Gastrocnemius medialis (tissue), 4 donors: ENCODE results near the gene VN1R4. TPM values are rescaled to one million over a fixed set of nuclear protein-coding genes. Genes with fewer than 3 reads are reported as not detected.
"Not testable (repeated sequence)": the region's sequence is repeated elsewhere in the genome, so short reads cannot be mapped to it uniquely, and the experiment has no call there.

Source experiments
- ATAC-seq, 2 donors: fragments of 150-250 bp; one replicate each; pipeline ENCODE4 v1.9.1; 2016
- DNase-seq, 2 donors: peaks; one replicate each; pipeline ENCODE4 v3.0.0-alpha.2; 2019
- H3K27ac ChIP-seq, 4 donors: fragments of 200-600 bp; sonication (generic); 1 replicate in 1 of 4; 2 replicates in 3 of 4; pipeline ENCODE4 v1.5.1; 2016 to 2018; ENCODE audit warnings: mild to moderate bottlenecking in 2 of 4, moderate library complexity in 1 of 4
- H3K27me3 ChIP-seq, 3 donors: fragments of 200-600 bp; sonication (generic) in 2 of 3; 1 replicate in 1 of 3; 2 replicates in 2 of 3; pipeline versions ENCODE4 v1.5.1 to v1.6.0; 2016 to 2019; ENCODE audit warnings: mild to moderate bottlenecking in 1 of 3, moderate library complexity in 1 of 3
- H3K36me3 ChIP-seq, 2 donors: fragments of 200-600 bp; sonication (generic) in 1 of 2; one replicate each; pipeline ENCODE4 v1.5.1; 2017 to 2018
- H3K4me1 ChIP-seq, 2 donors: fragments of 200-600 bp; sonication (generic) in 1 of 2; one replicate each; pipeline ENCODE4 v1.5.1; 2016 to 2017; ENCODE audit warnings: mild to moderate bottlenecking in 2 of 2
- H3K4me3 ChIP-seq, 4 donors: fragments of 200-600 bp; sonication (generic) in 3 of 4; 1 replicate in 1 of 4; 2 replicates in 3 of 4; pipeline ENCODE4 v1.5.1; 2016 to 2019; ENCODE audit warnings: mild to moderate bottlenecking in 2 of 4
- H3K9me3 ChIP-seq, 3 donors: fragments of 200-600 bp; sonication (generic) in 2 of 3; 1 replicate in 1 of 3; 2 replicates in 2 of 3; pipeline ENCODE4 v1.5.1; 2016 to 2019
- POLR2A ChIP-seq, 2 donors: fragments of 450-650 bp; IDR thresholded peaks; one replicate each; pipeline ENCODE4 v1.6.1; 2017; ENCODE audit warnings: antibody characterized with exemption in 2 of 2, mild to moderate bottlenecking in 2 of 2, moderate library complexity in 2 of 2
- in situ Hi-C, 4 donors: fragments of 200-750 bp; cut with MboI; loops; one replicate each; pipeline versions ENCODE4 v1.15.0 to v1.8.0; 2017; ENCODE audit warnings: low sequenced_read_pairs in 4 of 4
- intact Hi-C: fragments of 100-400 bp; cut with DNase I; formaldehyde crosslinking; loops from one replicate; pipeline ENCODE4 v1.15.1; 2023; ENCODE audit warnings: low total_unique reads
- total RNA-seq, 4 donors: library from RNA; depleted of rRNA; stranded (reverse); fragments of >200 nt; gene quantifications; one replicate each; pipeline versions ENCODE4 v1.1.0 to v1.2.3, GENCODE V29; 2016
- TF ChIP-seq, protein P1 (sequence below), 5 experiments: fragments of 450-650 bp in 3 of 5; fragments of 200-600 bp in 2 of 5; sonication (generic) in 2 of 5; IDR thresholded peaks in 4 of 5; conservative IDR thresholded peaks in 1 of 5; 1 replicate in 4 of 5; 2 replicates in 1 of 5; pipeline ENCODE4 v1.5.1; 2016 to 2019; ENCODE audit warnings: antibody characterized with exemption in 5 of 5, mild to moderate bottlenecking in 3 of 5, moderate library complexity in 3 of 5

VN1R4 gene, protein sequence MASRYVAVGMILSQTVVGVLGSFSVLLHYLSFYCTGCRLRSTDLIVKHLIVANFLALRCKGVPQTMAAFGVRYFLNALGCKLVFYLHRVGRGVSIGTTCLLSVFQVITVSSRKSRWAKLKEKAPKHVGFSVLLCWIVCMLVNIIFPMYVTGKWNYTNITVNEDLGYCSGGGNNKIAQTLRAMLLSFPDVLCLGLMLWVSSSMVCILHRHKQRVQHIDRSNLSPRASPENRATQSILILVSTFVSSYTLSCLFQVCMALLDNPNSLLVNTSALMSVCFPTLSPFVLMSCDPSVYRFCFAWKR
- total RNA-seq: not detected

DNA sequence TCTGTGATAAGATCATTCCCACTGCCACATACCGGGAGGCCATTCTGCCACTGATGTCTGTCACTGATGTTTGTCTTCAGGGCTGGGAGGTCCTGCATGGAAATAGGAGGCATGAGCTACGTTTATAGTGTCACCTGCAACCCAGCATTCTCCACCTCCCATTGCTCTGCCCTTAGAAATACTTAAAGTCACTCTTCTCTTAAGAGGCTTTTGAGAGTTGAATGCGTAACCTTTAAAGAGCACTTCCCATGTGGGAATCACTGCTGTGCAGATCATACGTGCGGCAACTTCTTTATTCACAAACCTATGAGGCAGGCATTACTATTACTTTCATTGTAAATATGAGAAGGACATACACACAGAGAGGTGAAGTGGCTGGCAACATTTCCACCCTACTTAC, at the start of gene VN1R4:
Gene VN1R4 (minus strand): TSS at position 101 of the 400 bp plus-strand sequence. CDS start 58 bp downstream, at position 43.
- in situ Hi-C loops, H3K4me1 ChIP-seq, H3K27ac ChIP-seq, ATAC-seq, DNase-seq, H3K4me3 ChIP-seq, H3K27me3 ChIP-seq, H3K36me3 ChIP-seq, intact Hi-C loops, H3K9me3 ChIP-seq: not testable (repeated sequence)

DNA sequence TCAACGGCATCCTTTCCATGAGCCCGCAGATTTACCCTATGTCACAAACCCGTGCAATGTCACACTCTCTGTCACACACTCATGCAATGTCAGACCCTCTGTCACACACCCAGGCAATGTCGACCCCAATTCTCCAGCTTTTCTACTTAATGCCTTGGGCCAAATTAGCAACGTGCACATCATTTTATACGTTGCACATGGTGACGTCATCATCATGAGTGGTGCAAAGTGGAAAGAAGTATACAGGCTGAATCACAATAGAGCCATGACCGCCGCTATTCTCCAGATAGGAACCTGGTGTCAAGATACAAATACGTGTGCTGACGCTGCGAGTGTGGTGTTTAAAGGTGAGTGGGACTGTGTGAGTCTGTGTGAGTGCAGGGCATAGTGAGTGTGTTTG, 44.4 kb upstream of the VN1R4 start:
- Histone ChIP-seq H3K27ac (no peak overlapping the region), H3K9me3 (peaks cover 0 to 4% (median 0%) of the 10 kb centered on the region in 3 donors), H3K4me3 (no peak overlapping the region), H3K36me3 (no peaks in the 10 kb centered on the region), H3K27me3 (peaks cover 0 to 16% (median 7%) of the 10 kb centered on the region in 3 donors), H3K4me1 (no peaks in the 10 kb centered on the region)
- in situ Hi-C loops (no loop called here), intact Hi-C loops (no loop called here)
- ATAC-seq (no peak), DNase-seq (no peak)
- no peak for TF ChIP-seq POLR2A (IDR thresholded peaks at IDR 0.05)

DNA sequence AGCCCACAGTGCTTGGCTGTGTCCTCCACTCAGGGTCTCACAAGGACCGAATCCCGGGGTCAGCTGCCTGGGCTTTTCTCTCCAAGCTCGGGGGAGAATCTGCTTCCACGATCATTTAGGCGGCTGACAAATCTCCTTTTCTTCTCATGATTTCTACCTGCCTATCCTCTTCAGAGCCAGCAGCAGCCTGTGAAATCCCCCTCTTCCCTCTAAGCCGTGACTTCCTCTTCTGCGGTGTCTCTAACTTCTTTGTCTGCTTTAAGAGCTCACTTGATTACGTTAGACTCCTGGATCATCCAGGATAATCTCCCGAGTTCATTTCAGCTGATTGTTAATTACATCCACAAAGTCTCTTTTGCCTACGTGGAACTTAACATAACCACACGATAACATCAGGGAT, 43.5 kb upstream of the VN1R4 start:
- Histone ChIP-seq H3K27ac (no peak overlapping the region), H3K4me3 (no peak overlapping the region), H3K4me1 (no peaks in the 10 kb centered on the region), H3K27me3 (peaks cover 0 to 16% (median 7%) of the 10 kb centered on the region in 3 donors), H3K9me3 (peaks cover 0 to 4% (median 0%) of the 10 kb centered on the region in 3 donors), H3K36me3 (no peaks in the 10 kb centered on the region)
- intact Hi-C loops: no loop called here
- no peak for DNase-seq
- TF ChIP-seq, protein P1, sequence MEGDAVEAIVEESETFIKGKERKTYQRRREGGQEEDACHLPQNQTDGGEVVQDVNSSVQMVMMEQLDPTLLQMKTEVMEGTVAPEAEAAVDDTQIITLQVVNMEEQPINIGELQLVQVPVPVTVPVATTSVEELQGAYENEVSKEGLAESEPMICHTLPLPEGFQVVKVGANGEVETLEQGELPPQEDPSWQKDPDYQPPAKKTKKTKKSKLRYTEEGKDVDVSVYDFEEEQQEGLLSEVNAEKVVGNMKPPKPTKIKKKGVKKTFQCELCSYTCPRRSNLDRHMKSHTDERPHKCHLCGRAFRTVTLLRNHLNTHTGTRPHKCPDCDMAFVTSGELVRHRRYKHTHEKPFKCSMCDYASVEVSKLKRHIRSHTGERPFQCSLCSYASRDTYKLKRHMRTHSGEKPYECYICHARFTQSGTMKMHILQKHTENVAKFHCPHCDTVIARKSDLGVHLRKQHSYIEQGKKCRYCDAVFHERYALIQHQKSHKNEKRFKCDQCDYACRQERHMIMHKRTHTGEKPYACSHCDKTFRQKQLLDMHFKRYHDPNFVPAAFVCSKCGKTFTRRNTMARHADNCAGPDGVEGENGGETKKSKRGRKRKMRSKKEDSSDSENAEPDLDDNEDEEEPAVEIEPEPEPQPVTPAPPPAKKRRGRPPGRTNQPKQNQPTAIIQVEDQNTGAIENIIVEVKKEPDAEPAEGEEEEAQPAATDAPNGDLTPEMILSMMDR (IDR thresholded peaks at IDR 0.05 in 4 of 5, conservative IDR thresholded peaks at IDR 0.05 in 1 of 5): no peak
- TF ChIP-seq POLR2A (IDR thresholded peaks at IDR 0.05): no peak
- ATAC-seq: no peak
- in situ Hi-C loops: no loop called here

DNA sequence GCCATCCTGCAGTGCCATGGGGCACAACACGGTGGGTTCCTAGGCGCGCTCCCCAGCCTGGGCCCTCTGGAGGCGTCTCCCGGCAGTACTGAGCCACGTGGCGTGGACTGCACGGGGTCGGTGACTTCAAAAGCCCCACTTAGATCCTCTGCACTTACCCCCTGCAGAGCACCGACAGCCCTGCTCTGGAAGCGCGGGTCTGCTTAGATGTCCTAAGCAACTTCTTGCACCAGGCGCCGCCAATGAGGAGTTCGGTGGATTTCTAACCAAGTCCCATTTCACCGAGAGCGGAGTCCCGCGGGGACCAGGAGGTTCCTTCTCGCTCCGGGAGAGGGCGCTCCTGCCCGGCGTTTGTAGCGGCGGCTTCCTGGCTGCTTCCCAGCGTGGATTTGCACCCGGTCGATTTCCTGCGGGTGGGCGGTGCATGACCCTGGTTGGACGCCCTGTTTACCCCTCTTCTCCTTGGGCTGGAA, 40.9 kb upstream of the VN1R4 start:
- Histone ChIP-seq H3K27ac (no peak overlapping the region), H3K4me3 (no peak overlapping the region), H3K27me3 (peaks cover 0 to 18% (median 7%) of the 10 kb centered on the region in 3 donors), H3K9me3 (peaks cover 0 to 4% (median 0%) of the 10 kb centered on the region in 3 donors), H3K36me3 (no peaks in the 10 kb centered on the region), H3K4me1 (no peaks in the 10 kb centered on the region)
- ATAC-seq: no peak
- no peak for TF ChIP-seq POLR2A (IDR thresholded peaks at IDR 0.05)
- TF ChIP-seq, protein P1 (IDR thresholded peaks at IDR 0.05 in 4 of 5, conservative IDR thresholded peaks at IDR 0.05 in 1 of 5): peak in 3 of 5 experiments; percentile 14 to 35 (median 25)
- DNase-seq: no peak
- intact Hi-C loops (no loop called here), in situ Hi-C loops (no loop called here)

DNA sequence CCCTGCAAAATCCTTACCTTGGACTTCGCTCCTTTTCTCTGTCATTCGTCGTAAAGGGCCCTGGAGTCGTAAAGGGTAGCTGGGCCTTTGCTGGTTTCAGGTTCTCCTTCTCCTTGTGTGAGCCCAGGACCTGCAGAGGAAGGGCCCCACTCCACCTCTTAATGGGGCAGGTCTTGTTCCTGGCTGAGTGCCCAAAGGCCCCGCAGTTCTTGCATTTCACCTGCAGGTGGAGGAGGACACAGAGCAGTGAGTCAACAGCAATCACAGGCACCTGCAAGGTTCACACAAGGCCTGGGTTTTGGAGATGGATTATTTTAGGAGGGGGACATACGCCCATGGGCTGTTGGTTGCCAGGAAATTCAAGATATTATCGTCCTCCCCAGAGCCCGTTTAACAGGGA, 33.8 kb upstream of the VN1R4 start:
- H3K4me1 ChIP-seq, in situ Hi-C loops, H3K4me3 ChIP-seq, H3K36me3 ChIP-seq, intact Hi-C loops, H3K9me3 ChIP-seq, DNase-seq, ATAC-seq, H3K27me3 ChIP-seq, H3K27ac ChIP-seq: not testable (repeated sequence)

DNA sequence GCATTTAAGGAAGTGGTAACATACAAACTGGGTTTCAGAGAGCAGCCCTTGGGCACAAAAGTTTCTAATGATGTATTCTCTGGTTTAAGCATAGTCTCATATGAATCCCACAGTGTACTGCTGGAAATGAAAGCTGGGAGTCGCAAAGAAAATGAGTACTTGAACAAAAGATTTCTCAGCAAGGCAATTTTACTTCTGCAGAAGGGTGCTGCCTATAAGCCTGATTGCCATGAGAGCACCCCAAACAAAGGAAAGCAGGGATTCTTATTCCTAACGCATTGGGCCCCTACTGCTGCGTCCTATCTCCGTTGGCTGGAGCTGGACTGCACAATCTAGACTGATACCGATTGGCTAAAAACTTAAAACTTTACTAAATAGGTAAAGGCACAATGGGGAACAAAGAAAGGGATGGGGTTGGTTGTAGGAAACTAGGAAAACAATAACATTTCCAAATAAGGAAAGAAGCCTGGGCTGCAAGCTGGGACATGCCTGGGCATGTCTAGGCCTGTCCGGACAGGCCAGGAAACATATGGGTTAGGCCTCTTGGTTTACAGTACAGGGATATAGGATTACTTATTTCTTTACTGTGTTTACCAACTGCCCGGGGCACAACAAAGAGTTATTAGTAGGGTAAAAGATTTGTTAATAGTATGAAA, 27.4 kb upstream of the VN1R4 start:
- Histone ChIP-seq H3K4me3 (no peak overlapping the region), H3K27ac (no peak overlapping the region), H3K4me1 (no peaks in the 10 kb centered on the region), H3K27me3 (no peaks in the 10 kb centered on the region), H3K36me3 (no peaks in the 10 kb centered on the region), H3K9me3 (peaks cover 0 to 6% (median 3%) of the 10 kb centered on the region in 3 donors)
- in situ Hi-C loops: no loop called here
- intact Hi-C loops: no loop called here
- TF ChIP-seq, protein P1 (IDR thresholded peaks at IDR 0.05 in 4 of 5, conservative IDR thresholded peaks at IDR 0.05 in 1 of 5): no peak
- TF ChIP-seq POLR2A (IDR thresholded peaks at IDR 0.05): no peak
- DNase-seq (no peak), ATAC-seq (no peak)
